ENCODE results near the gene ZFR.
"Not testable (repeated sequence)": the region's sequence is repeated elsewhere in the genome, so short reads cannot be mapped to it uniquely, and the experiment has no call there.

Gene ZFR

GRCh38 chr5:32450952-32451351 is 6.4 kb upstream of the ZFR start:
- DNase-seq (ENCODE audit: low read depth): no peak

DNA sequence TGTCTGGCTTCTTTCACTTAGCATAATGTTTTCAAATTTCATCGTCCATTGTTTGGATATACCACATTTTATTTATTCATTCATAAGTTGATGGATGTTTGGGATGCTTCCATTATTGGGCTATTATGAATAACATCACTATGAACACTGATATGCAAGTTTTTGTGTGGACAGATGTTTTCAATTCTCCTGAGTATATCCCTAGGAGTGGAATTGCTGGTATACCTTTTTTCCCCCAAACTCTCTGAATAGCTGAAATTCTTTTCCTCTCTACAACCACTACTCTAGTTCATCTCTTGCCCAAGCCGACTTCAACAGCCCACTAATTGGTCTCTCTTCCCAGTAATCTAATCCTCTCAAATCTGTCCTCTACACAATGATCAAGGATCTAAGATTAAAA is 4.7 kb upstream of the ZFR start:
- DNase-seq (ENCODE audit: low read depth): no peak

DNA sequence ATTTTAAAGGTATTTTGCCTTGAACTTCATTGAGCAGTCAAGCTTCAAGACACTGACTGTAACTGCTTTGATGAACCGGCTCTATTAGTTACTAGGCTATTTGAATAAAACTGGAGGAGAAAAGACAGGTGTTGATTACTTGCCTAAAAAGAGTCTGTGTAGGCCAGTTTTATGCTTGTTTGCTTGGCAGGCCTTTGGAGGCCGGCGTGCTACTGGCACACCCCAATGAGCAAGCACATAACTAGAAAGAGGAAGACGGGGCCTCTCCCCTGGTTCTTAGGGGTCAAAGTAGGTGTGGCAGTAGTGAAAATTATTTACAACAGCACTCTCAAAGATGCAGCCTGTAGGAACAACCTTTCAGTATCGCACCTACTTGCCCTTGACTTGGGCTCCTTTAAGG is 2.1 kb upstream of the ZFR start:
- no peak for DNase-seq (ENCODE audit: low read depth)

GRCh38 chr5:32445831-32446614 is 1.5 kb upstream of the ZFR start:
- DNase-seq (ENCODE audit: low read depth): no peak

DNA sequence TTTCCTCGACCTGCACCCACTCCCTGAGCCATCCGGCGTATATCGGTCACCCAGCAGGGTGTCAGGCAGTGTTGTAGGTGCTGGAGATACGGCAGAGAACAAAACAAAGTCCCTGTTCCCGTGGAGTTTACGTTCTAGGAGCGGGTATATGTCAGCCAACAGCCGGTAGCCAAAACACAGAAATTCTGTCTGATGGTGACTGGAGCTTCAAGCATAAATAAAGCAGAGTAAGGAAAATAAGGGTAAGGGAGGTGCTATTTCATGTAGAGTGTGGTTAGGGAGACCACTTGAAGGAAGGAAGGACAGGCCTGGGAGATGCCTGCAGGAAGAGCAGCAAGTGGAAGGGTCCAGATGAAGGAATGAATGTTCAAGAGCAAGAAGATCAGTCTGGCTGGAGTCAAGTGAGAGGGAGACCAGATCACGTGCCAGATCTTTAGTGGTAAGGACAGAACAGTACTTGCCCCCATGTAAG is 783 bp upstream of the ZFR start:
- DNase-seq (ENCODE audit: low read depth): no peak

- peak; percentile 36 for DNase-seq (ENCODE audit: low read depth)
These were observed 754 bp downstream of the ZFR start for GRCh38 chr5:32443541-32444430.

DNA sequence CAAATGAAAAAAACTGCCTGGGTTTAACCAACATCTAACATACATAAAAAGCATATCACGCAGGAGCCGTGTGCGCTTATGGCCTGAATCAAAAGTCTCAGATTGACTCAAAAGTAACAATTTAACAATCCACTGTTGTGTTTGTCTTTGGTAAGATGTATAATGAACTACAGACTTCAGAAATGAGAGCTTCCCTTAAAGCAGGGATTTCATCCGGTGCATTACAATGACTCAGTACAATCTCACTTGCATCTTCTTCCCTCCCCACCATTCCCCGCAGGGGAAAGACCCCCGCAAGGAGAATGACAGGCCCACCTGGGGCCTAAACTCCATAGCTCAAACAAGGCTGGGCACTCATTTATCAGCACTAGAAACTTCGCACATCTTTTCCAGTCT is 1.4 kb downstream of the ZFR start:
- DNase-seq (ENCODE audit: low read depth): no peak

DNA sequence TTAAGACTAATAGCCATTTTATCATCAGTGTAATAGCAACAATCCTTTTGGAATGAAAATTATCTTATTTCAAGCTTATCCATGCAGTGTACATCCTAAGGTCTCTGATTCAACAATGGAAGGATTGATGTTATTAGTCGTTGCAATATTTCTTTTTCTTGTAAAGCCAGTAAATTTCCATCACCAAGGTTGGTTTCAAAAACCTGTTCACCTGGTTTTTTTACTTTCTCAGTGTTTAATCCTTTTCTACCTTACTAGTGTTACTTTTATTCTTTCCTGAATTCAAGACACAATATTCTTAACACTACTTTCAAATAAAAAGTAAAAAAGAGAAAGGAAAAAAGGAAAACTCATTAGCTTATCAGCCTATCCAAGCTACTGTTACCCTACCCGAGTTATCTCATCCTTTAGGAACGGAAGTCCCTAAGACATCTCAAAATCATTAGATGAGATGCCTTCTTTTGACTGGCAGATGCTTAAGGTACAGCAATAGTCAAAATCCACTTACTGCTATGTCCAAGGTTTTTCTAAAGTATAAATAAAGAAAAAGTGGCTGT is 5.4 kb downstream of the ZFR start:
- DNase-seq (ENCODE audit: low read depth): no peak

GRCh38 chr5:32436553-32437242 is 7.8 kb downstream of the ZFR start:
- DNase-seq (ENCODE audit: low read depth): no peak

DNA sequence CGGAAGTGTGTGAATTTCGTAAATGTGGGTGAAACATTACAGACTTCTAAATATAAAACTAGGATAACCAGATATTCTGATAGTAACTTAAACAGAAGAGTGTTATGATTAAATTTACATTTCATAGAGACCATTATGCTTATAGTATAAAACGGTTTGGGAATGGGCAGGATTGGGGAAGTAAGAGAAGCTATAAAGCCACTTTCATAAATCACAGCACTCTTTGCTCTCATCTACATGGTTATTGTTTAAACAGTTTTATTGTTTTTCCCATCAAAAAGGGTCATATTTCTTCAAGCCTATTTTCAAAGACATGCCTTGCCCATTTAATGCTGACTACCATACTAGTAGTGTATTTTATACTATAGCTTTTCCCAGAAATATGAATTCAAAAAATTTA is 9.2 kb downstream of the ZFR start:
- no peak for DNase-seq (ENCODE audit: low read depth)

DNA sequence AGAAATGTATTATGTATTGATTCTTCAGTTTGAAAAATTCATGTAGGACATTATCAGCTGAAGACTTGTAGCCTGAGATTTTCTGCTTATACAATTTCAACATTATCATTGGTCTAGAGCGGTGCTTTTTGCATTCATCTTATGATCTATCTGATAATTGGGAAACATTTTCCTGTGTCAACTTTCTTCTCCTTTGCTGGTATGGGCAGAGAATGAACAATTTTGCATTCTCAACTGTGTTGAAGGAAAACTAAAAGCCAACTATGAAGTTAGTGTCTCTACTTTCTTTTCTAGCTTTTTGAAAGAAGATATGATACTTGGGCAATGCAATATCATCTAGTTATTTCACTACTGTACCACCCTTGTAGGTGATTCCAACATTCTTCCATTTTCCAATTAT is 10.3 kb downstream of the ZFR start:
- no peak for DNase-seq (ENCODE audit: low read depth)

DNA sequence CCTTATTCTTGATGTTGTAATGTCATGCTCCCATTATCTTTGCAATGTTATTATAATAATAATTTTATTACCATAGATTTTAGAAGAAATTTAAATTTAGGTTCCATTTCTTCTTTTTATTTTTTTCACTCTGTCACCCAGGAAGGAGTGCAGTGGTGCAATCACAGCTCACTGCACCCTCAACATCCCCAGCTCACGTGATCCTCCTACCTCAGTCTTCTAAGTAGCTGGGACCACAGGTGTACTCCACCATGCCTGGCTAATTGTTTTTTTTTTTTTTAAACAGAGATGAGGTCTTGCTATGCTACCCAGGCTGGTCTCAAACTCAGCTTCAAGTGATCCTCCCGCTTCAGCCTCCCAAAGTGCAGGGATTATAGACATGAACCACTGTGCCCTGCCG is 11.9 kb downstream of the ZFR start:
- DNase-seq (ENCODE audit: low read depth): no peak

DNA sequence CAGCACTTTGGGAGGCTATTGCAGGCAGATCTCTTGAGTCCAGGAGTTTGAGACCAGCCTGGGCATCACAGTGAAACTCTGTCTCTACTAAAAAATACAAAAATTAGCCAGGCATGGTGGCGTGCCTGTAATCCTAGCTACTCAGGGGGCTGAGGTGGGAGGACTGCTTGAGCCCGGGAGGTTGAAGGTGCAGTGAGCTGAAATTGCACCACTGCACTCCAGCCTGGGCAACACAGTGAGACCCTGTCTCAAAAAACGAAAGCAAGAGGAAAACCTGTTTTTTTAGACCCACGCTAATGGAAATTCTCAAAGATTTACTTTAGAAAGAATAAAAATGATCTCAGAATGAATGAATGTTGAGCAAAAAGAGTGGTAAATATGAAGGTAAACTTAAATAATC is 13.7 kb downstream of the ZFR start:
- not testable (repeated sequence) for DNase-seq (ENCODE audit: low read depth)

GRCh38 chr5:32428426-32428825 is 16.1 kb downstream of the ZFR start:
- DNase-seq (ENCODE audit: low read depth): no peak

GRCh38 chr5:32426440-32427151 is 17.9 kb downstream of the ZFR start:
- no peak for DNase-seq (ENCODE audit: low read depth)

DNA sequence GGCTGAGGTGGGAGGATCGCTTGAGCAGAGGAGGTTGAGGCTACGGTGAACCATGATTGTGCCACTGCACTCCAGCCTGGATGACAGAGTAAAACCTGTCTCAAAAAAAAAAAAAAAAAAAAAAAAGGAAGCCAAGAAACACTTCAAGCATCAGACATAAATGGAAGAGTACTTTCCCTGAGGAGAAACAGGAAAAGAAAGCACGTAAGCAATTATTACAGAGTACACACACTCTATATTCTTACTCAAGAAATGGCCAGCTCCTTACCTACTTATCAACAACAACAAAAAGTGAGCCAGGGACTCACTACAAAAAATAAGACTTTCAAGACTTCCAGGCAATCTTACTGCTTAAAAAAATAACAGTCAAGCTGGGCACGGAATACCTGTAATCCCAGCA is 21.8 kb downstream of the ZFR start:
- DNase-seq (ENCODE audit: low read depth): no peak

- DNase-seq (ENCODE audit: low read depth): no peak
These were observed 23.5 kb downstream of the ZFR start for GRCh38 chr5:32421075-32421474.

DNA sequence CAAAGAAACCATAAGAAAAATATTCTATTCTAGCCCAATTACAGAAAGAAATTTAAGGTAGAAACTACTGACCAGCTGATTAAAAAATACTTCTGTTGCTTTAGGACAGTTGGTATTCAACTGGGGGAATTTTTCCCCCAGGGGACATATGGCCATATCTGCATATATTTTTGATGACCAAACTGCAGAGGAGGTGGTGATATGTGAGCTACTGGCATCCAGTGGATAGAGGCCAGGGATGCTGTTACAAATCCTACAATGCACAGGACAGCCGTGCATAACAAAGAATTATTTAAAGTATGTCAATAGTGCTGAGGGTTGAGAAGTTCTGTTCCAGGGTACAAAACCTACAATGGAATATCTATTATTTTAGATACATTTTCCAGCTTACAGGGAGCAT is 24.0 kb downstream of the ZFR start:
- DNase-seq (ENCODE audit: low read depth): no peak

- no peak for DNase-seq (ENCODE audit: low read depth)
These were observed 24.7 kb downstream of the ZFR start for GRCh38 chr5:32419791-32420190.

GRCh38 chr5:32413466-32414263 is 30.9 kb downstream of the ZFR start:
- no peak for DNase-seq (ENCODE audit: low read depth)

DNA sequence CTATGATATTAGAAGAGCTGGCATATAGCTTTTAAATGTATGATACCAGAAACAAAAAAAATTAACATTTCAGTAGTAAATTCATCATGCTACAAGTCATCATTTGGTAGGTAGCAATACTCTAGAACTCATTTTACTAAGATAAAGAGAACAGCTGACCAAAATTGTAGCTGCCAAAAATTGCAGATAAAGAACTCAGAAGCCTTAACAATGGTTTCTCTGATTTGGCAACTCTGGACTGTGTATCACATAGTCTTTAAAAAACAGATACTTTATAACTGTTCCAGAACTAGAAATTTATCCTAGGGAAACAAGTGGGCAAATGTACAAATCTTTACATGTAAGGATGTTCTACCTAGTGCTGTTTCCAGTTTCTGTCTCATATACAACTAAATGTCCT is 33.9 kb downstream of the ZFR start:
- no peak for DNase-seq (ENCODE audit: low read depth)
